ENCODE results near the gene CLDND2.

GRCh38 chr19:51333836-51334460 is 34.9 kb downstream of the CLDND2 start:
- TF ChIP-seq POLR2A (IDR thresholded peaks at IDR 0.05; ENCODE audit: control extremely low read depth in 1 of 2, low read depth in 2 of 2, low read length in 2 of 2) = no peak
- TF ChIP-seq JUN (IDR thresholded peaks at IDR 0.05; ENCODE audit: low read depth, low read length) = no peak
- no peak for TF ChIP-seq KDM5A (IDR thresholded peaks at IDR 0.05; ENCODE audit: low read length)
- TF ChIP-seq POLR2AphosphoS5 (IDR thresholded peaks at IDR 0.05; ENCODE audit: low read depth, low read length) = no peak
- no peak for TF ChIP-seq MAX (IDR thresholded peaks at IDR 0.05)

Data from H1 (cell line).